DMS153 treated with DMSO at 0.1 percent for 48 hours (cell line): ENCODE results near the gene PATZ1.
"Not testable (repeated sequence)": the region's sequence is repeated elsewhere in the genome, so short reads cannot be mapped to it uniquely, and the experiment has no call there.

Experiments
- DNase-seq: peaks from one replicate; lab custom pipeline; 2025; ENCODE audit not compliant: unreplicated experiment; lab: John Stamatoyannopoulos, UW

The PATZ1 gene, protein sequence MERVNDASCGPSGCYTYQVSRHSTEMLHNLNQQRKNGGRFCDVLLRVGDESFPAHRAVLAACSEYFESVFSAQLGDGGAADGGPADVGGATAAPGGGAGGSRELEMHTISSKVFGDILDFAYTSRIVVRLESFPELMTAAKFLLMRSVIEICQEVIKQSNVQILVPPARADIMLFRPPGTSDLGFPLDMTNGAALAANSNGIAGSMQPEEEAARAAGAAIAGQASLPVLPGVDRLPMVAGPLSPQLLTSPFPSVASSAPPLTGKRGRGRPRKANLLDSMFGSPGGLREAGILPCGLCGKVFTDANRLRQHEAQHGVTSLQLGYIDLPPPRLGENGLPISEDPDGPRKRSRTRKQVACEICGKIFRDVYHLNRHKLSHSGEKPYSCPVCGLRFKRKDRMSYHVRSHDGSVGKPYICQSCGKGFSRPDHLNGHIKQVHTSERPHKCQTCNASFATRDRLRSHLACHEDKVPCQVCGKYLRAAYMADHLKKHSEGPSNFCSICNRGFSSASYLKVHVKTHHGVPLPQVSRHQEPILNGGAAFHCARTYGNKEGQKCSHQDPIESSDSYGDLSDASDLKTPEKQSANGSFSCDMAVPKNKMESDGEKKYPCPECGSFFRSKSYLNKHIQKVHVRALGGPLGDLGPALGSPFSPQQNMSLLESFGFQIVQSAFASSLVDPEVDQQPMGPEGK

DNA sequence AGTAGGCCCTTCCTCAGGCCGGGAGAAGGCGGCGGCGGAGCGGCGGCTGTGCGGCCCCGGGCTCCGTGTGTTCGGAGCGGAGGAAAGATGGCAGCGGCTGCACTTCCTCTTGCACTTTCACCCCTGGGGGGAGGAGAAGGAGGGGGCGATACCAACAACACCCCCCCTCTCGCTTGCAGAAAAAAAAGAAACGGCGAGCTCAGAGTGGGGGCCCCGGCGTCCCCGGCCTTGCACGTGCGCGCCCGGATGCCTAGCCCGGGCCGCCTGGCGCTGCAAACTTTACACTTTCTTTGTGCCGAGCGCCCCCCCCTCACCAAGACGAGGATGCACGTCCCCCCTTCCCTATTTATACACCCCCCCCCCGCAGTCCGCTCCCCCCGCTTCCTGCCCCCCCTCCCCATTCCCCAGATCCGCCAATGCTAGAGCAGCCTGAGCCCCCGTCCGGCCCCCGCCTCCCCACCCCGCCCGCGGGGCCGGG, at the start of gene PATZ1:
Gene PATZ1, minus strand, starts transcription at position 92 of the 478 bp plus-strand sequence. CDS start 744 bp downstream, outside the sequence.
- DNase-seq = peak; percentile 40

DNA sequence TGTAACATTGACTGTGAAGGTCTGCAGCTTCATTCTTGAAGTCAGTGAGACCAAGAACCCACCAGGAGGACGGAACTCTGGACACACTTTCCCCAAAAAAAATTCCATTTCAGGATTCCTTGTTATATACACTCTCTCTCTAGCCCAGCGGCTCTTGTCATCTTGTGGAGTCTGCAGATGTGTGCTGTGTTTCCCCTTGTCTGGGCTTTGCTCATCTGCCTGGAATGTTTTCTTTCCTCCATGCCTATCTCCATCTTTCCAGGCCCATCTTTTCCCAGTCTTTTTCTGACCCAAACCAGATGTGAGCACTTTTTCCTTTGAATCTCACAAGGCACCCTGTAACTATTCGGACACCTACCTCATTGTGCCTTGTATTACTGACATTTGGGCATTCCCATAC, 48.2 kb upstream of the PATZ1 start:
- DNase-seq = no peak

DNA sequence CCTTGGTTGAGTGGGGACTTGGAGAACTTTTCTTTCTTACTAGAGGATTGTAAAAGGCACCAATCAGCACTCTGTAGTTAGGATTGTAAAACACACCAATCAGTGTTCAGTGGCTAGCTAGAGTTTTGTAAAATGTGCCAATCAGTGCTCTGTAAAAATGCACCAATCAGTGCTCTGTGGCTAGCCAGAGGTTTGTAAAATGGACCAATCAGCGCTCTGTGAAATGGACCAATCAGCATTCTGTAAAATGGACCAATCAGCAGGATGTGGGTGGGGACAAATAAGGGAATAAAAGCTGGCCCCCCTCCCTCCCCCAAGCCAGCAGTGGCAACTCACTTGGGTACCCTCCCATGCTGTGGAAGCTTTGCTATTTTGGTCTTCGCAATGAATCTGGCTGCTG, 47.7 kb upstream of the PATZ1 start:
- DNase-seq = no peak

DNA sequence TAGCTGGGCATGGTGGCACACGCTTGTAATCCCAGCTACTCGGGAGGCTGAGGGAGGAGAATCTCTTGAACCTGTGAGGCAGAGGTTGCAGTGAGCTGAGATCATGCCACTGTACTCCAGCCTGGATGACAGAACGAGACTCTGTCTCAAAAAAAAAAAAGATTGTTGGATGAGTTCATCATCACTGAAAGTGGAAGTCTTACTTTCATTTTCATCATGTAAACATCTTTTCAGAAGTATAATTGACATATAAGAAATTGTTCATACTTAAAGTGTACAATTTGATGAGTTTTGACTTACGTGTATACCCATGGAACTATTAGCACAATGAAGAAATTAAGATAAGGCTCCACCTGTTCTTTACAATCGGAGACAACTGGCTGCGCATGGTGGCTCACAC, 32.5 kb upstream of the PATZ1 start:
- DNase-seq = not testable (repeated sequence)

DNA sequence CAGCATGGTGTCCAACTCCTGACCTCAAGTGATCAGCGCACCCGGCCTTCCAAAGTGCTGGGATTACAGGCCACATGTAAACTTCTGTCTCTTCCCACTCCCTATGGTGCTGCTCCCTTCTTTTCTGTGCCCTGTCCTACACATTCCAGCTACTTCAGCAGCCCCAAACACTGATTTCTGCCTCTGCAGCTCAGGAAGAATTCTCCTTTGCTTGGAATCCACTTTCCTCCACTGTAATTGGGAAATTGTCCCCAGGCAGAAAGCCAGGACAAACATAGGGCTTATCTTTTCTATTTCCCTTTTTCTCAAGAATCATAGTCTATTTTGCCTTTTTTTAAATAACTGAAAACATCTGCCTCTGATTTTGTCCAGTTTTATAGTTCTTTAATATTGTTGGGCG, 32.0 kb upstream of the PATZ1 start:
- DNase-seq = no peak

DNA sequence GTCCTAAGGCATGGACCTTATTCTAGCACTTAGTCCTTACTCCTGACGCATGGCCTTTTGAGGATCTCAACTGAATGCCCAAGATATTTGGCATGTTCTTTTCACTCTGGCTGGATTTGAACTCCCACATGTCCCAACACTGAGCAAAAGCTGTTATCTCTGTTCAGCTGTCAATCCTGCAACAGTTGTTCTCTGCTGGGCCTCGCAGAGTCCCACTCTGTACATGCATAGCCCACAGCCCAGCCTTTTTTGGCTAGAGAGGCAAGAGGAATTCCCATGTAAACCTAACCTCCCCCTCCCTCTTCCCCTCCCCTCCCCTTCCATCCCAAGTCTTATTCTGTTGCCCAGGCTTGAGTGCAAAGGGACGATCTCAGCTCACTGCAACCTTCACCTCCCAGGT, 31.5 kb upstream of the PATZ1 start:
- DNase-seq = no peak

DNA sequence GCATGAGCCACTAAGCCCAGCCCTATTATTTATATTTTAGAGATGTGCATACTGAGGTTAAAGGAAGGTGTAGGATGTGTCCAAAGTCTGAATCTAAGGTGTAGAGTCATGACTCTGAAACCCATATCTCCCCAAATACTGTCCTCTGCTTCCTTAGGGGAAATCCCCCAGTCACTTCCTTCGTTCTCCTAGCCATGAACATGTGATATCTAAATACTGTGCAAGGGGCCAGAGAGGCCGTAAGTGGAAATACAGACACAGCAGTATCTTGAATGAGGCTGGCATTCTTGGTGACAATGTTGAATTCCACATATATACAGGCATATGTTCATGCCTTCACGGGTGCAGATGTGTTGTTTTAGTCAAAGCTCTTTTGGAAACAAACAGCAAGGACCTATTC, 21.3 kb upstream of the PATZ1 start:
- no peak for DNase-seq

DNA sequence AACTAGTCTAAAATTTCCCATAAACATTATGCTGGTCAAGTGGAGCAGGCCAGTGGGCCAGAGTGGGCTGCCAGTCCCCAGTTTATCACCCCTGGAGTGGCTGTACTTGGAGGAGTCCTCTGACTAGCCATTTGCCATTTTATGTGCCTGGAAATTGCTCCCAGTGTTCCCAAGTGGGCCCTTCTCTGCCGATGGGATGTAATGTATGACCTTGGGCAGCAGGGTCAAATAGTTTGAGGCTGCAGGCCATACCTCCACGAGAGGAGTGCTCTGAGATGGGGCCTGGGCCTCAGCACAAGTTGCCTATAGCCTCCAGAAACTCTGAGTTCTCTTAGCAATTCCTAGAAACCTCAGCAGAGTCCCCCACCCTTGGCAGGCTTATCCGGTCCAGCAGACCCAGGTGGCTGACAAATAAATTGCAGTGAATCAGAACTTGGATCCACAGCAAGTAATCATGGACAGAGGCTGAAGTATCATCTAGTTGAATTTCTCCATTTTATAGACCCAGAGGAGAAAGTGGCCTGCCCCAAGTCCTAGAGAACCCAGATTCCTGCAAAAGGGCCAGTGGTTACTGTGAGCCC, 17.8 kb upstream of the PATZ1 start:
- DNase-seq = no peak

DNA sequence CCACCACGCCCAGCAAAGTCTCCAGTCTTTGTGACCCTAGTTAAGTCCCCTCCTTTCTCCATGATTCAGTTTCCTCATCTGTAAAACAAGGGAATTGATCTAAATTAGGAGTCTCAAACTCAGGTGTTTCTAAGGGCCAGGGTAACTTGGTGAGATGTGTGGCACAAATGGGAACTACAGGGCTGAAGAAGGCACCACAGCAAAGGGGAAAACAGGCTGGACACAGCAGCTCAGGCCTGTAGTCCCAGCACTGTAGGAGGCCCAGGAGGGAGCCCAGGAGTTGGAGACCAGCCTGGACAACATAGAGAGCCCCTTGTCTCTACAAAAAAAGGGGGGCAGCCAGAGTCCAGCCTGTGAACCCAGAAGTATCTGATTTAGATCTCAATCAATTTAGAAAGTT, 15.6 kb upstream of the PATZ1 start:
- DNase-seq = no peak

DNA sequence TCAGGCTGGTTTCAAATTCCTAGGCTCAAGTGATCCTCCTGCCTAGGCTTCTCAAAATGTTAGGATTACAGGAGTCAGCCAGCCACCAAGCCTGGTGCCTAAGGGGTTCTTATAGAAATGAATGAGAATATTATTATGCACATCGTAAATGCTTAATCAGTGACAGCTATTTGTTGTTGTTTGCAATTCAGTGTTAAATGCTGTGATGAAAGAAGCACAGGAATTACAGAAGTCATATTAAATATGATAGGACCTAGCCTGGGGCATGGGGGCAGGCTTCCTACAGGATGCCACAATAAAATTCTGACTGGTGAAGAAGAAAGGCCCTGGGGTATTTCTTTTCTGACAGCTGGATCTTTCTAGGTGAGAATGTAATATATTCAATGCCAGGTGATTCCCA, 13.9 kb upstream of the PATZ1 start:
- no peak for DNase-seq

DNA sequence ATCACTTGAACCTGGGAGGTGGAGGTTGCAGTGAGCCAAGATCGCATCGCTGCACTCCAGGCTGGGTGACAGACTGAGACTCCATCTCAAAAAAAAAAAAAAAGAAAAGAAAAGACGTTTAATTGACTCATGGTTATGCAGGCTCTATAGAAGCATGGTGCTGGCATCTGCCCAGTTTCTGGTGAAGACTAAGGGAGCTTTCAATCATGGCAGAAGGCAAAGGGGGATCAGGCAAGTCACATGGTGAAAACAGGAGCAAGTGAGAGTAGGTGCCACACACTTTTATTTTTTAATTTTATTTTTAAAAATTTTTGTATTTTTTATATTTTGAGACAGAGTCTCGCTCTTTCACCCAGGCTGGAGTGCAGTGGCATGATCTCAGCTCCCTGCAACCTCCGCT, 8.4 kb upstream of the PATZ1 start:
- no peak for DNase-seq

DNA sequence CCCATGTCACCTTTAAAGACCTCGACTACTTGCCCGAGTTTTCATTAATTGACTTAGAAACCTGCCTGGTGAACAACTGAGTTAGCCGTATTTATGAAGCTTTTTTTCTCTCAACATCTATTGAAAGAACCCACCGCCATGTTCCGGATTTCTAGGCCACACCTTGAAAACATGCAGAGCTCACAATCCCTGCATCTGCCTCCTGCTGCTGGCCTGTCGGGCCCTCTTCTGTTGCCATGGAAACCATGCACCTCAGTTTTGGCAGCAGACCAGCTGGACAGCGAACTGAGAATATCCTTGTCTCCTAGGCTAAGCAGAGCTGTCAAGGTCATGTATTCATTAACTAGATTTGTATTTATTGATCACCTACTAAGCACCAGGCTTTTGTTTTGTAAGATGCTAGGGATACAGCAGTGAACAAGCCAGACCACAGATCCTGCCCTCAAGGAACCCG, 4.3 kb upstream of the PATZ1 start:
- peak; percentile 32 for DNase-seq

DNA sequence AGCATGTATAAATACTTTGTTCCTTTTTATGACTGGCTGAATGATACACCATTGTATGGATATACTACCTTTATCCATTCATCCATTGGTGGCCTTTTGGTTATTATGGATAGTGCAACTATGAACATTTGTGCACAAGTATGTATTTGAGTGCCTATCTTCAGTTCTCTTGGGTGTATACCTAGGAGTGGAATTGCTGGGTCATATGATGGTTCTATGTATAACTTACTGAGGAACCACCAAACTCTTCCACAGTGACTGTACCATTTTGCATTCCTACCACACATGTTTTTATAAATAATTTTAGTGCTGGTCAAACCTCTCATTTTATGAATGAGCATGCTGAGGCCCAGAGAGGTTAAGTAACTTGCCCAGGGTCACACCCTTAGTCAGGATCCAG, 3.8 kb upstream of the PATZ1 start:
- DNase-seq = no peak

DNA sequence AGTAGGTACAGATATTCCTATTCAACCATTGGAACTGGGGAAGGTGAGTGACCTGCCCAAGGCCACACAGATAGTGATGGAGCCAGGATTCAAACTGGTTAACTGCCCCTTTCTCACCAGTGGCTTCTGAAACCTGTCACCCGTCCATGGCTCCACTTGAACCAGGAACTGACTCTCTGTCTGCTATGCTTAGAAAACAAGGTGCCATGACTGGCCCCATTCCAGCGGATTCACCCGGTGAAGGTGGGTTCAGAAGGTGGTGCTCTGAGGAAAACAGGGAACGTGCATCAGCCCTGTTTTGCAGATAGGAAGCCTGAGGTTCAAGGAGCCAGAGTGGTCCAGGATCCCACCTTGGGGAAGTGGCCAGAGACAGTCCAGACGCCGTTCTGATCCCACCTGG, 2.6 kb upstream of the PATZ1 start:
- DNase-seq = no peak

DNA sequence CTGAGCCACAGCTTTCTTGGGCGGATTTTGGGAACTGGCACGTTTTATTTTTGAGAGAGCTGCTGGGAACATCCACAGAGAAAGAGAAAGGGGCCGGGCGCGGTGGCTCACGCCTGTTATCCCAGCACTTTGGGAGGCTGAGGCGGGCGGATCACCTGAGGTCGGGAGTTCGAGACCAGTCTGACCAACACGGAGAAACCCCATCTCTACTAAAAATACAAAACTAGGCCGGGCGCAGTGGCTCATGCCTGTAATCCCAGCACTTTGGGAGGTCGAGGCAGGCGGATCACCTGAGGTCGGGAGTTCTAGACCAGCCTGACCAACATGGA, 1.8 kb upstream of the PATZ1 start:
- not testable (repeated sequence) for DNase-seq

DNA sequence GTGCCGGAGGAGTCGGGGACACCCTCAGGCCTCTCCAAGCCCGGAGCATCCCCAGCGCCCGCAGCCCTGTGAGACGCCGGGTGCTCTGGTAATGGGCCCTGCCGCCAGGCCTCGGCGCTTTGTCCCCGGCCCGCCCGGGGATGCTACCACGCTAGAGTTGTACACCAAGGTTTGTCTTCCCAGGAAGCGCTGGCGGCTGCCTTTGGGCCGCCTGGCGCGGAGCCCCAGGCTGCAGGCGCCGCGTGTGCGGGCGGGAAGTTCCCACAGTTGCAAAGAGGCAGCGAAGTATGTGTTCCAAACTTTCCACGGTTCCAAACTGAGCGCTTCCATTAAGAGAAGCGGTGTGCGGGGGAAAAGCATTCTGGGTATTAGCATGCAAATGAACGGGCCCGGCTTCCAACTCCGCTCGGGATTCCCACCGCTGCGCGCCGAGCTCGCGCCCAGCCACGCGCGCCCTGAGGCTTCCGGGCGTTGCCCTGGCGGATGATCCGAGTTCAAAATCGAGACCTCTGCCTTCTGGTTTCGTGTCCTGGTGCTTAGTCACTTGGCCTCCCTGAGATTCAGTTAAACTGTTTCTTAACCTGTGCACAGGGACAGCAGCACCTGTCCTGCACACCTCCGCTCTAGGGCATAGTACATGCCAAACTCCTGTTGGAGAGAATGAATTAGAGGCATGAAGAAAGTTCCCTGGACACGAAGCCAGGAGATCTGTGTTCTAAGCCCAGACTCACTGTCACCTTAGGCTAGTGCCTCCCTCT, 1.3 kb upstream of the PATZ1 start:
- DNase-seq = peak; percentile 24

DNA sequence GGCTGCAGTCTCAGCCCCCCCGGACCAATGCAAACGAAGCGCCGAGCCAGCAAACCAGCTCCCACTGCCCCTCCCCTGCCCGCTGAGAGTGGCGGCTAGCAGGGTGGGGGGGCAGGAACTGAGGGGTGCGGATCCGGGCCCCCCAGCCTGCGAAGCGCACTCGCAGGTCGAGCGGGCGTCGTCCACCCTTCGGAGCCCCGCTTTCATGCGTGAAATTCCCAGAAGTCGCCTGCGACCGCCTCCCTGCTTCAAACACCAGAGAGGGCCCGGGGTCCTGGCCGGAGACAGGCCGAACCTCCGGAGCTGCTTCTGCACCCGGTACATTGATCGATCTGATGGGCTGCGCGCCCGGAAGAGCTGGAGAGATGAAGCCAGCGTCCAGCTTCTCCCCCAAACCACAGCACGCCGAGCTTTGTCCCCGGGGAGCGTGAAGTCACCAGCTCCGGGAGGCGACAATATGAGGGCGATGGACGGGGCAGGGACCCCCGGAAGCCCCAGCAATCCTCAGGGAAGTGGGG, 646 bp upstream of the PATZ1 start:
- DNase-seq = peak; percentile 38

DNA sequence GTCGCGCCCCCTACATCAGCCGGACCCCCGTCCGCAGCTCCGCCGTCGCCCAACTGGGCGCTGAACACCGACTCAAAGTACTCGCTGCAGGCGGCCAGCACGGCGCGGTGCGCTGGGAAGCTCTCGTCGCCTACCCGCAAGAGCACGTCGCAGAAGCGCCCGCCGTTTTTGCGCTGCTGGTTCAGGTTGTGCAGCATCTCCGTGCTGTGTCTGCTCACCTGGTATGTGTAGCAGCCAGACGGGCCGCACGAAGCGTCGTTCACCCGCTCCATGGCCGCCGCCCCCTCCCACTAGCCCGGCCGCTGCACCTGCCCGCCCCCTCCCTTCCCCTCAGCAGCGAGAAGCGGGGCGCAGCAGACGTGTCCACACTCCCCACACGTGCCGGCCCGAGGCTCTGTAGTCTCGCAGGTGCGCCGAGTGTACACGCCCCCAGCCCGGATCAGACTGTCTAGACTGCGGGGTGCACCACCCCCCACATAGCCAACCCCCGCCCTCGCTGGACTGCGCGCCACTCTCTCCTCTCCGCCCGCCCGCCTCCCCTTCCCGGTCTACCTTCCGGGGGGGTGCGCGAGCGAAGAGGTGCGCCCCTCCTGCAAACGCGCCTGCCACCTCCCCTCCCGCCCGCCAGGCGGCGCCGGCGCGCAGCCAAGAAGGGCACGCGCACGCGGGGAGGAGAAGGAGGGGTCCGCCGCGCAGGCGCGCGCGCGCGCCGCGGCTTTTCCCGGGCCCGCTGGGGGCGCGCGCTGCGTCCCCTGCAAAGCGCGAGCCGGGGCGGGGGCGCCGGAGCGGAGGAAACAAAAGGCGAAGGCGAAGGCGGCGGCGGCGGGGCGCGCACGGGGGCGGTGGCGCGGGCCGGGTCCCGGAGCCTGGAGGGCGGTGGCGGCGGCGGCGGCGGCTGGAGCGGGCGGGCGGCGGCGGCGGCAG, 553 bp downstream of the PATZ1 start:
- peak; percentile 87 for DNase-seq

DNA sequence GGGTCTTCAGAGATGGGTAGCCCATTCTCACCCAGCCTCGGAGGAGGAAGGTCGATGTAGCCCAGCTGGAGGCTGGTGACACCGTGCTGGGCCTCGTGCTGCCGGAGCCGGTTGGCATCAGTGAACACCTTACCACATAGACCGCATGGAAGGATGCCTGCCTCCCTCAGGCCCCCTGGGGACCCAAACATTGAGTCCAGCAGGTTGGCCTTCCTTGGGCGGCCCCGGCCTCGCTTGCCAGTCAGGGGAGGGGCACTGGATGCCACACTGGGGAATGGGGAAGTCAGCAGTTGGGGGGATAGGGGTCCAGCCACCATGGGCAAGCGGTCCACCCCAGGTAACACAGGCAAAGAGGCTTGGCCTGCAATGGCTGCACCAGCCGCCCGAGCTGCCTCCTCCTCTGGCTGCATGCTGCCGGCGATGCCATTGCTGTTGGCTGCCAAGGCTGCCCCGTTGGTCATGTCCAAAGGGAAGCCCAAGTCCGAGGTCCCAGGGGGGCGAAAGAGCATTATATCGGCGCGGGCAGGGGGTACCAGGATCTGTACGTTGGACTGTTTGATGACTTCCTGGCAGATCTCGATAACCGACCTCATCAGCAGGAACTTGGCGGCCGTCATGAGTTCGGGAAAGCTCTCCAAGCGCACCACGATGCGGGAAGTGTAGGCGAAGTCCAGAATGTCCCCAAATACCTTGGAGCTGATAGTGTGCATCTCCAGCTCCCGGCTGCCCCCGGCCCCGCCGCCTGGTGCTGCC, 1.4 kb downstream of the PATZ1 start:
- DNase-seq = peak; percentile 36

DNA sequence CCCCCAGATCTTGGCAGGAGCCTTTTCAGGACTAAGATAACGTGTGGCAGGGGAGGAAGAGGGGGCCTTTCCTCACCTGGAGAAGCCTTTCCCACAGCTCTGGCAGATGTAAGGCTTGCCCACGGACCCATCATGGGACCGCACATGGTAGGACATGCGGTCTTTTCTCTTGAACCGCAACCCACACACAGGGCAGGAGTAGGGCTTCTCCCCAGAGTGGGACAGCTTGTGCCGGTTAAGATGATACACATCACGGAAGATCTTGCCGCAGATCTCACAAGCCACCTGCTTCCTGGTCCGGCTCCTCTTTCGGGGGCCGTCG, 1.9 kb downstream of the PATZ1 start:
- DNase-seq = no peak
